Muscle of arm (tissue), 14 donors: Measurements from ENCODE around the gene KRTAP5-4. TPM values are rescaled to one million over a fixed set of nuclear protein-coding genes. Genes with fewer than 3 reads are reported as not detected.
"Not testable (repeated sequence)": the region's sequence is repeated elsewhere in the genome, so short reads cannot be mapped to it uniquely, and the experiment has no call there.

Experiments used
- DNase-seq: peaks from one replicate; pipeline ENCODE4 v3.0.0-alpha.2; 2013
- long read RNA-seq, 11 donors: transcript quantifications; one replicate each; lab custom pipeline, GENCODE V29; 2026
- polyA plus RNA-seq, 12 donors: library from polyadenylated mRNA; unstranded; fragments of 120-200 nt; gene quantifications; one replicate each; pipeline ENCODE4 v1.2.1, GENCODE V29; 2013; ENCODE audit not compliant: insufficient read length in 12 of 12

Gene KRTAP5-4, protein sequence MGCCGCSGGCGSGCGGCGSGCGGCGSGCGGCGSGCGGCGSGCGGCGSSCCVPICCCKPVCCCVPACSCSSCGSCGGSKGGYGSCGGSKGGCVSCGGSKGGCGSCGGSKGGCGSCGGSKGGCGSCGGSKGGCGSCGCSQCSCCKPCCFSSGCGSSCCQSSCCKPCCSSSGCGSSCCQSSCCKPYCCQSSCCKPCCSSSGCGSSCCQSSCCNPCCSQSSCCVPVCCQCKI
- polyA plus RNA-seq = not detected
- long read RNA-seq, donor 1 = 0 reads
- long read RNA-seq, donor 2 = 0 reads
- long read RNA-seq, donor 3 = 0 reads
- long read RNA-seq, donor 4 = 0 reads
- long read RNA-seq, donor 5 = 0 reads
- long read RNA-seq, donor 6 = 0 reads
- long read RNA-seq, donor 7 = 0 reads
- long read RNA-seq, donor 8 = 0 reads
- long read RNA-seq, donor 9 = 0 reads
- long read RNA-seq, donor 10 = 0 reads
- long read RNA-seq, donor 11 = 0 reads

DNA sequence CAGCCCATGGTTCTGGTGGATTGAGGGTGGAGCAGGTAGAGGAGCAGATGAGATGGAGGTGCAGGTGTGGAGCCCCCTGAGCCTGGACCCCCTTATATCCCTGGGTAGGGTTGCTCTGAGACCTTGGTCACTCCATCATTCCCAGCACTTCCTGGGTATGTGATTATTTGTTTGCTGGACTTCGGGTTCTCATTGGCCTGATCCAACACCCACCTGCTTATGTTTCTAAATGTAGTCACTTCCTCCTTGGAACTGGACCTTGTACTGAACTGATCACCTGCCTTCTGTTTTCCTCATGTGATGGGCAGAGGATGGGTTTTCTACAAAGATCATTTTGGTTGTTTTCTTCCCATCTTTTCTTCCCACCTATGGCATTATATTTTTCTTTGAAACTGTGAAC, at the start of gene KRTAP5-4:
Gene KRTAP5-4, minus strand, starts transcription at position 53 of the 400 bp plus-strand sequence. Its CDS starts 45 bp downstream, at position 8.
- no peak for DNase-seq

DNA sequence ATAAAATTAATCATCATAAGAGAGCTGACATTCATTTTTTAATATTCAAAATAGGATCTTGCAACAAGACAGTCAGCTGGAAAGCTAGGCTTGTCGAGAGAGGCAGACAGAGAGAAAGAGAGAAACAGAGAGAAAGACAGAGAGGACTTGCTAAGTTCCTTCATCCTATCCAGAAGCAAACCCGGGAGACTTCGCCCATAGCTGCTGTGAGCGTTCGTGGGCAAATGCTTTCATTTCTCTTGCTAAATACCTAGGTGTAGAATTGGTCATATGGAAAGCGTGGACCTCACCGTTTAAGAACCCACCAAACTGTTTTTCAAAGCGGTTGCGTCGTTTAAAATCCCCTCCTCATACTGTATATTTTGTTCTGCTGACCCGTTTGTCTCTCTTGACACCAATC, 49.7 kb upstream of the KRTAP5-4 start:
- no peak for DNase-seq

DNA sequence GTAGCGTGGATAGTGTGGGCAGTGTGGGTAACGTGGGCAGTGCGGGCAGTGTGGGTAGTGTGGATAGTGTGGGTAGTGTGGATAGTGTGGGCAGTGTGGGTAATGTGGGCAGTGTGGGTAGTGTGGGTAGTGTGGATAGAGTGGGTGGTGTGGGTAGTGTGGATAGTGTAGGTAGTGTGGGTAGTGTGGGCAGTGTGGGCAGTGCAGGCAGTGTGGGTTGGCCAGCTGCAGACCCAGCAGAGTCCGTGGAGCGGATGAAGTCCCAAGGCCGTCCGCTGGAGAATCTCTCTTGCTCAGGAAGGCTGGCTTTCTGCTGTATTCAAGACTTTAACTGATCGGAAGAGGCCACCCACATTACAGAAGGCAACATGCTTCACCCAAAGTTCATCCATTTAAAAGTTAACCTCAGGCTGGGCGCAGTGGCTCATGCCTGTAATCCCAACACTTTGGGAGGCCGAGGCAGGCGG, 49.0 kb upstream of the KRTAP5-4 start:
- DNase-seq = no peak

DNA sequence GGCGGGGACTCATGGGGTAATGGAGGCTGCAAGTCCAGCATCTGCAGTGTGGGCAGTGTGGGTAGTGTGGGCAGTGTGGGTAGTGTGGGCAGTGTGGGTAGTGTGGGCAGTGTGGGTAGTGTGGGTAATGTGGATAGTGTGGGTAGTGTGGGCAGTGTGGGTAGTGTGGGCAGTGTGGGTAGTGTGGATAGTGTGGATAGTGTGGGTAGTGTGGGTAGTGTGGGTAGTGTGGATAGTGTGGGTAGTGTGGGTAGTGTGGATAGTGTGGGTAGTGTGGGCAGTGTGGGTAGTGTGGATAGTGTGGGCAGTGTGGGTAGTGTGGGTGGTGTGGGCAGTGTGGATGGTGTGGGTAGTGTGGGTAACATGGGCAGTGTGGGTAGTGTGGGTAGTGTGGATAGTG, 48.5 kb upstream of the KRTAP5-4 start:
- DNase-seq = not testable (repeated sequence)

DNA sequence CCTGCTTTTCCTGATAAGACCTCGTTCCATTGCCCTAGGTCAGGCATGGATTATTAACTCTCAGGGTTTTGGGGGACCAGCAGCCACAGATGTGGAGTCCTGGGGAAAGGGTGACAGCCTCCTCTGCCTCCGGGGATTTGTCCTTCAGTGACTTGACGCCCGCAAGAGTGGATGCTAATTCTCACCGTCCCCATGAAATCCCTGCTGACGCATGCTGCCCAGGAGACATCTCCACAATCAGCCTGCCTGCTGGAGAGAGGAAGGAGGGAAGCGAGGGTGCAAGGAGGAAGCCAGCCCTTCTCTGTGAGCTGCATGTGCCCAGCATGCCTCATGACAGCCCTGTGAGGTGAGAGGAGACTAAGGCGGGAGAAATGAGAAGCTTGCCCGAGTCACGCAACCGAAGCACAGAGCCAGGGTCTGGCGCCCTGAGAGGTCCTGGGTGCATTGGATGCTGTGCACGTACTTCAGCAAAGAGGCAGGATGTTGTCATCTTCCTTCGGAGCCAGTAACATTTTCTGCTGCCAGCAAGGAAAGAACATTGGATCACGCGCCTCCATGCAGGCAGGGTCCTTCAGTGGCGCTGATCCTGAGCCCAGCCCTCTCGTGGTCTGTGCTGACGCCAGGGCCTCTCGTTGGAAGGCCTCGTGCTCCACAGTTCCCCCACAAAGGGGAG, 47.7 kb upstream of the KRTAP5-4 start:
- peak; percentile 92 for DNase-seq

DNA sequence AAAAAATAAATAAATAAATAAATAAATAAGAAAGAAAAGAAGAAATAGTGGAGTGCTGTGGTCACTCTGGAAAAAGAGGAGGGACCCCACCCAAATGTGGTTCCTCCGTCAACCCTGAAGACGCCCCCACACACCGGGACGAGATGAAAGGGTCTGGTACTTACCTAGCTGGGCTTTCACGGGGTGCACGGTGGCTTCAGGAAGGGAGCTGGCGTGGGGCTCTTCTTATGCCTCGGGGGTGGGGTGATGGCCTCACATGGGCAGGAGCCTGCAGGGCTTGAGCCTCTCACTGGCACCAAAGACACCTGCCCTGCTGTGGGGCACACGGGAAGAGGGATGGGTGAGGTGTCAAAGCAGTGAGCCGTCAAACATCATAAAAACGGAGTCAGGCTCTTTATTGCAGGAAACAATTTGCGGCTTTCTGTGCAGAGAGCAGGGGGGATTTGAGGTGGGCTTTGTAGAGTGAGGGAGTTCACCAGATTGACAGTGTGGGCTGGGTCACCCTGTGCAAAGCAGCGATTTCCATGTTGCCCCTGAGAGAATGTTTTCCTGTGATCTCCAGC, 47.1 kb upstream of the KRTAP5-4 start:
- DNase-seq = no peak

DNA sequence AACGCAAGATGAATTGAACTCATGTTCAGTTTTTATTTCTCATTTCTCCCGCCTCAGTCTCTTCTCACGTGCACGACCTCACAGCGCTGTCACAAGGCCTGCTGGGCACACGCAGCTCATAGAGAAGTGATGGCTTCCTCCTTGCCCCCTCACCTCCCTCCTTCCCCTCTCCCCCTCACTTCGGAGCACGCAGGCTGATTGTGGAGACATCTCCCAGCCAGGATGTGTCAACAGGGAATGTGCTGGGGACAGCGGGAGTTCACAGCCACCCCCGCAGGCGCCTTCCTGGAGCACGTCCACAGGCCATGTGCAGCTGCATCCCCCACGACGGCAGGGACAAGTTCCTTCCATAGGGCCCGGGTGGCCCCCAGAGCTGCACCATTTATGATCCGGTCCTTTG, 46.0 kb upstream of the KRTAP5-4 start:
- no peak for DNase-seq

DNA sequence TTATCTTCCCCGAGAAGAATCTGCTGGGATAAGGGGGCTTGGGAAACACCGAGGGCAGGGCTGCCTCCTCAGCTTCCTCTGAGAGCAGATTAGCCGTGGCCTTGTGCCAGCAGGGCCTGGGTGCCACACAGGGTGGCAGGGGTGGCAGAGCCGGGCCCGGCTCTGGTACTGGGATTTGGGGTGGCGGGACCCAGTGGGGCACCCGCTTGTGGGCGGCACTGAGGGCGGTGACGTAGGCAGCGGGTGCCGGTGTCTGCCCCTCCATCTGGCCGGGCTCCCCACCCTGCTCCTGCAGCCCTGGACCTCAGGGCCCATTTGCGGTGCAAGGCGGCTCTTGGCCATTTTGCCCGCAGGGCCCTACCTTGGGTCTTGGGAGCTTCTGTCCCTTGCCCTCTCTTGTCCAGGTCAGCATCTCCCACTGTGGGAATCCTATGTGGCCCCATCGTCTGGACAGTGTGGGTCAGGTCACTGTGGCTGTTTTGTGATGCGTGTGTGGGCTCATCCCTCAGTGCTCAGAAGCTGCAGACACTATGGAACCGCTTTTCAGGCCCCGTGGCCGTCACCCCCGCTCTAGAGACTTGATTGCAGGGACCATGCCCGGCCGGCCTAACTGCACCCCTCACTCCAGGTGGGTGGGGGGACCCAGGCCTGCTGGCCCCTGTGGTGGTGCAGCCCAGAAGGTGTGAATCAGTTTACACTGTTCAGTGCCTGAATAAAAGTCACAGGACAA, 45.3 kb upstream of the KRTAP5-4 start:
- no peak for DNase-seq

DNA sequence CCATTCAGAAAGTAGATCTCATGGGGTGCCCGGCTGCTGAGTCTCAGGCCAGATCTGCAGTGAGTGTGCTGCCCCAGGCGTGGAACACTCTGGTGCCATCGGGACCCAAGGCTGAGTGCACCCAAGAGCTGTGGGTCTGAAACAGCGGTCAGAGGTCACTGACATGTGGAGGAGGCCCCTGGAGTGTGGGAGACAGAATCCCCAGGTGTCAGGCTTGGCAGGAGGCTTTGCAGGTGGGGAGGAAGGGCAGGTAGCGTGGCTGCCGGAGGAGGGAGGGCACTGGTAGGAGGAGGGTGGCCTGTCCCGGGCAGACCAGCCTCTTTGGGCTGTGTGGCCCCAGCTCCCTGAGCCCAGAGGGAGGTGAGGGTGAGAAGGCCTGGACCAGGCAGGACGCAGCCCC, 43.4 kb upstream of the KRTAP5-4 start:
- no peak for DNase-seq

DNA sequence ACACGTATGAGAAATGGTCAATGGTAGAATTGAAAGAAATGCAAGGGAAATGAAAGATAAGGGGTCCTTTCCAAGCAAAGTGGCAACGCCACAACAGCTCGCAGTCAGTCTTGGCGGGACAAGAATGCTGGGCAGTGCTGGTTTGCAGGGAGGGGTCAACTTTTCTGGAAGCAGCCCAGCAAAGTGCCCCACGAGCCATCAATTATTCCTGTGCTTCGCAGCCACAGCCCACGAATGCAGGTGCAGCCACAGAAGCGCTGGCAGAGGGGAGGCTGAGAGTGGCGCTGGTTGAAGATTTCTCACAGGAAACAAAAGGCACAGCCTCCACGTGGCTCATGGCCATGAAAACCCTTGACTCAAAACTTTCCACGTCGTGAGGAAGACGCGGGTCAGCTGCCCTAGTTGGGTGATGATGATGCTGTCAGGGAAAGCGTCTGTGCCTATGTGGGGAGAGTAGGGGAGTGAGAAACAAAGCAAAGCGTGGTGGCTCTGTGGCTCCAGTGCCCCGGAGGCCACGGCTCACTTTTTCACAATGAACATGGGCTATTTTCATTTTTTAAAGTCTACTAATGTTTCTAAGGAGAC, 40.9 kb upstream of the KRTAP5-4 start:
- DNase-seq = not testable (repeated sequence)

DNA sequence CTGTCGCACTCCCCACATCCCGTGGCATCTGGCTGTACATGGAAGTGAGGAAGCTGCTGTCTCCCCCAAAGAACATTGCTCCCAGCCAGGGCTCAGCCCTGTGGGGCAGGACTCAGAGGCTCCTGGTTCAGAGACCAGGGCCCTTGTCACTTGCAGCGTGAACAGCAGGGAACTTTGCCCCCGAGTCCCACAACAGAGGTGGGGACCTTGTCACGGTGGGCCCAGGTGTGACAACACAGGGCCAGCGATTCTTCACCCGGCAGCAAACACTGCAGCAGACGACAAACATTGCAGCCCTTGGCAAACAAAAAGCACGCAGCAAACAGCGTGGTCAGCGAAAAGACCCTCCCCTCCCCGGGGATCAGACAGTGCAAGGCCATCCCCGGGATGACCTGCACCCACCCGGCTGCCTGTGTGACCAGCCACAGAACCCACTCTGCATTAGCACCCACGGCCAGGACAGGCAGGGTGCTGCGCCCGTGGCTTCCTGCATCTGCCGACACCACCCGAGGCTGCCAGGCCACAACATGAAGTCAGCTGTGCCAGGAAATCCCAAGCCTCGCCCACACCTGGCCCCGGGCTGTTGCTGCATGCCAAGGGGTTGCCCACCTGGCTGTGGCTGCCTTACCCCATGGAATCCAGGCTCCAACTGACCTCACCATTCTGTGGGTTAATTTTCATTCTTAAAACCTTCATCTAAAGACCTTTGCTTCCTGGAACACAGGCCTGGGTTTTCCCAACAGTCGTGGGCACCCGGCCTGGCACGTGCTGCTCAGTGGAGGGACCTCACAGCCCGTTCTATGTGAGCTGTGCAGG, 39.7 kb upstream of the KRTAP5-4 start:
- not testable (repeated sequence) for DNase-seq

DNA sequence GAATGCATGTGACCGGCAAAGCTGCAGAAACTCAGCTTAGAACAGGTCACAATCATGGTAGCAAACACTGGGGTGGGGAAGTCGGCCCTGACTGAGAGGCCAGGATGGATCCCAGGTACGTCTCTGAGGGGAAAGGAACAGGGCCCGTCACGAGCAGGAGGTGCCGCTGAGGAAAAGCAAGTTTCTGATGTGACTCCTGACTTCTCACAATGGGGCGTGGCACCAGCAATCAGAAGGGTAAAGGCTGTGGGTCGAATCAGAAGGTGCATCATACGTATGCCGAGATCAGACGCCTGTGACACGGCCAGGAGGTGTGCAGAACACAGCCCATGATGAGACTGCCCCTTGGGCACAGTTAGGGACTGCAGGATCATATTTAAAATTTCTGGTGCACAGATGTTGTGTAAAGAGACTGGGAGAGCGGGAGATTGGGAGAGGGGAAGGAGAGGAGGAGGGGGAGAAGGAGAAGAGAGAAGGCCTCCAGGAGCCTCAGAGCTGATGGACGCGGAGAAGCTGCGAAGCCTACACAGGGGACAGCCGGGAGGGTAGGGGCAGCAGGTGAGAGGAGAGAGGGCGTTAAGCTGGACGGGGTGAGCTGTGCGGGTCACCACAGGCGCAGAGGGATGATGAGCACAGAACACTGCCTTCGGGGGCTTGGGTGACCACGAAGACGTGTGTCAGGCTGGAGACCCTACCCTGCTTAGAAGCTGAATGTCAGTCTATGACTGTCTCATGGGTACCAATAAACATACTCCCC, 38.4 kb upstream of the KRTAP5-4 start:
- DNase-seq = no peak

DNA sequence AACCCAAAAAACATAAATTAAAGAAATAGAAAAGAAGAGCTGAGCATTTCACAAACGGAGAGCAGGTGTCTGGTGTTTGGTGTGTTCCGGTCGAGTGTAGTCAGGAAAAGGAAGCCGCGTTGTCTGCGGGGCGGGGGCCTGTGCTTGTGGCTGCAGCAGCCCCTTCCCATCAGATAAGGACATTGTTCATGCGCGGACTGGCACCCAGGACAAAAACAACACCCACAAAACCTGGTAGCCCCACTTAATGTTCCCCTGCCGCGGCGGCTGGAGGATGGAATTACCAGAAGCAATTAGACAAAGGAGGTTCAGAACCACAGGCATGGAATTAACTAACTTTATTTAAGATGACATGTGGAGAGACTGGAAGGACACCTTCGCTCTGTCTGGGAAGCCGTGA, 37.6 kb upstream of the KRTAP5-4 start:
- no peak for DNase-seq

DNA sequence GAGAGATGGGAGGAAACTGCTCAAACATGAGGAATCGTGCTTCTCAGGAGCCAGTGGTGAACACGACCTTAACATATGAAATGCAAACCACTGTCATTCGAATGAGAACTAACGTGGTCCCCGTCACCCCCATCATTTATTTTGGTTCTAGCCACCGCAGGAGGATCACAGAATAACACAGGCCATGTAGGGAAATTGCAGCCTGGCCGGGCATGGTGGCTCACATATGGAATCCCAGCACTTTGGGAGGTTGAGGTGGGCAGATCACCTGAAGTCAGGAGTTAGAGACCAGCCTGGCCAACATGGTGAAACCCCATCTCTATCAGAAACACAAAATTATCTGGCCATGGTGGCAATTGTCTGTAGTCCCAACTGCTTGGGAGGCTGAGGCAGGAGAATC, 34.7 kb upstream of the KRTAP5-4 start:
- no peak for DNase-seq

DNA sequence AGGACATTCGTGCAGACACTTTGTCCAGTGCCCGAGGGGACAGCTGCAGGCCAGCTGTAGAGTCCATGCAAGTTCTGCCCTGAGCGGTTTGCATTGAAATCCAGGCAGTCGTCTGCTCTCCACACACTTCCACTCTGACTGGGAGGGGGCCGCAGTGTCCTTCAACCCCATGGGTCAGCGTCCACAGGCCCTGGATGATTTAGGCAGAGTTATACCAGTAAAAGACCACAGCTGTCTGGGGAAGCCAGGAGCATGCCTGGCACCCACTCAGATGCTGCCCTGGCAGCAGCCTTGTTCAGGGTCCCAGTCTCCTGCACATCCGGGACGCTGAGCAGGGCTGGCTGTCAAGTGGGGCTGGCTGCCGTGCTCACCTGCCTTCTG, 34.1 kb upstream of the KRTAP5-4 start:
- DNase-seq = no peak

DNA sequence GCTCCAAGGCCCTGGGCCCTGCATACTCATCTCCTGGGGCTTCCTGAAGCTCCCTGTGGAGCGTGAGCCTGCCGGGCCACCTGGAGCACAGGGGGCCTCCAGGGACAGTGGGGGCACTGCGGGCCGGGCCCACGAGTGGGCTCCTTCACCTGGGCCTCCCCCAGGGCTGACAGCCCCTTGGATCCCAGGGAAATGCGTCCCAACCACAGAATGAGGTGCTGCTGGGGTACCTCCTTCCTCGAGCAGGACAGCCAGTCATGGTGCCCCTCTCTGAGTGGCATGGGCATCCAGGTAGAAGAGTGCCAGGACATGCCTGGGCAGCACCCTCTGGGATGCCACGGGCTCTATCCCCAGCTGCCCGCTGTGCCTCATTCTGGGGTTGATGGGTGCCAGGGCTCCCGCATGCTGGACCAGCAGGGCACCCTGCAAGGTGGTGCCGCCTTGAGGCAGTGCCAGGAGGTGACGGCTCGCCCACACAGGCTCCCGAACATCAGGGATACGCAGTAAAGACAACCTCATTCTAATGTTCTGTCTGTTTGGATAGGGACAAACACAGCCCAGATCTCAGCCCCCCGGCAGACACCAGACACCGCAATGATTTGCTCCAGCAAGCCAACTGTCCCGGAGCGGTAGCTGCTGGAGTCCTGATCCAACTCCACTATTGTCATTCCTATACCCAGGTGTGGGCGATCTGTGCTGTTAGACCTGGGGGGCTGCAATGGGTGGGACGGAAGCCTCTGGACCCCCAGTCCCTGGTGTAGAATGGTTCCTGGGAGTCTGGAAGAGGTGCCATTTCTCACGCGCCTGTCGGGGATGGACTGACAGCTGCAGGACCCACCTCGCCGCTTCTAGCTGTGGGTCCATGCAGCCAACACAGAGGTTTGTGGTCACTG, 33.5 kb upstream of the KRTAP5-4 start:
- DNase-seq = no peak

DNA sequence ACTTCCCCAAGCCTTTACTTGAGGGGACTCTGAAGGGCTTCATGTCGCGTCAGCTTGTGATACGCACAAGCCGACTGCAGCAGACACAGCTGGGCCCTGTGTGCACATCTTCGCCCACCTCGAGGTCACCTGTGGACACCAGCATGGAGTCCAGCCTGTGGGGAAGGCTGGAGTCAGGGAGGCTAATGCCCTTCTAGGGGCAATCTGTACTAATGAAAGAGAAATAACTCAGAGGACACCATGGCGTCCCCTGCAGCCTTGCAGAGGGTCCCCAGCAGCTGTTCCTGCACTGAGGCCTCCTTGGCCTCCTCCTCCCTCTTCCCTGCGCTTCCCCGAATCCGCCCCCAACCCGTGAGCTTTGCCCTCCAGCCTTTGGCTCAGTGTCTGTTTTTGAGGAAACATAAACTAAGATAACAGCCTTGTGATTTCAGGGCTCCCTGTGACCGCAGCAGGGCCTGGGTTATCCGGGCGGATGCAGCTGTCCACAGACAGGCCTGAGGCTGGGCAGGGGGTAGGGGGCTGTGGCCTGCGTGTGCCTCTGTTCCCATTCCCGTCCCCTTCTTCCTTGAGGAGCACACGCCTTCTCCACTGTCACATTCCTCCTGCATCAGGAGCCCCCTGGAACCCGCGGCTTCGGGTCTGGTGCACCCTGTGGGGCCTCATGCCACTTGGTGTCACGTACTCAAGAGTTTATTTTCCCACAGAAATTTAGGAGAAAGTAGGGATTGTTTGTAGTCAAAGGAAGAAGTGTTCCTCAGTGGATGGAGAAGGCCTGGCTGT, 32.6 kb upstream of the KRTAP5-4 start:
- no peak for DNase-seq
